ENCODE results near the gene SEMA4D.

Gene SEMA4D

DNA sequence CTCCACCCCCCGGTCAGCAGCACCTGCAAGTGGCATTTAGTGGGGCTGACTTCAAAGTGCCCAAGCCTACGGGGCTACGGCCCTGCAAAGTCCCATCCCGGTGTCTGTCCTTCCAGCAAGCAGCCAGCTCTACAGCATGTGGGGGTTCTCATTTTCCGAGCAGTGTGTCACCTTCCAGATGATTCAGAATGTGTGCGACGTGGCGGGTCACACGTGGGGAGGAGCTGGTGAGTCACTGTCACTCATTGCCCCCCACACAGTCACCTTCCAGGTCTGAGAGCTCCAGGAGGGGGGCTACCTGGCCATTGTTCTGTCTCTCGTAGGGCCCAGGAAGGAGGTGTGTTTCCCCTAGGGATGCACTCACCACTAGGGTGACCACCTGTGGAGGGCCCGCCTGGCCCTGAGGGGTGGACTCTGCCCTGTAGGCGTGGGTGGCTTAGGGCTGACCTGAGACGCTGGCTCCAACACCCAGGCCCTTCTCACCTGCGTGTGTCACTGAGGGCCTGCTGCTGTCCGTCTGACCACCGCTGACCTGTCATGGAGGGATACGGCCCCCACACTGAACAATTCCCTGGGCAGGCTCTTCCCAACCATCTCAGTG lies 70.2 kb downstream of the SEMA4D start:
- no peak for DNase-seq

DNA sequence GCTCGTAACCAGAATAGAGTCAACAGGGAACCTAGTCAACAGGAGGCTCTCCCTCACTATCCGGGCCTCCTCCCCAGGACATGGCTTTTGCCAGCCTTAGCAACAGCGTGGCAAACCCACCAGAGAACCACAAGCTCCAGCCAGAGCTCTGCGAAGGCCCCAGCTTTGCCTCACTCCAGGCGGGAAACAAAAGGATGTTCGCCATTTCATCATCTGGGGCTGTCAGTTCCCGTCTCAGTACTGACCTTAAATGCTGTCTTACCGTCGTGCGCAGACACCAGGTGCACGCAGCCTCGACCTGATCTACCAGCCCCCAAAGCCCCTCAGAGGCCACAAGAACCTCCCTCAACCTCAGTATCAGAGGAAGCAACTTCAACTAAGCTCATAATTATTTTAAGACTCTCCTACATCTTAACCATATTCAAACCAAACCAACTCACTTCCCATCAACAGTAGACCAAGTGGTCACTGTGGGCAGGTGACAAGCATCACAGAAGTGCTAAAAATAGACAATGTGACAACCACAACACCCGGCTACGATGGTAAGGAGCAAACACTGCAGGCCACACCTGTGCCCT lies 71.4 kb downstream of the SEMA4D start:
- no peak for DNase-seq

DNA sequence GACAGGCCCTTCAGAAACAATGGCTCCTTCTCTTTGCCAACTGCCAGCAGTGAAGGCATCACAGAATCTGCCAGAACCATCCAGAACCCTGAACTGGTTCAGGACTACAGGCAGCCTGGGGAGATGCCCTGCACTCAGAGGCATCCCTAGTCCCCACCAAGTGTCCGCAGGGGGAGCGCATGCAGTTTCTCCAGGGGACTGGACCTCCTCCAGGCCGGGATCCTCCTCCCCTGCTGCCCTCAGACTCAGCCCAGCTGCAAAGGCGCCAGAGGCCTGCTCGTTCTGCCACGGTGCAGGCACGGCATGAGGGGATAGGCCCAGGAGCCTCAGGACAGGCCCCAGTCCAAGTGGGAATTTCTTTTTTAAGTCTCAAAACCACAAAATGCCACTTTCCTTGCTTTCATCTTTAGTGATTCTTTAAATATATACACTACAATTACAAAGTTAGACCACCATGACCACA lies 72.0 kb downstream of the SEMA4D start:
- no peak for DNase-seq

DNA sequence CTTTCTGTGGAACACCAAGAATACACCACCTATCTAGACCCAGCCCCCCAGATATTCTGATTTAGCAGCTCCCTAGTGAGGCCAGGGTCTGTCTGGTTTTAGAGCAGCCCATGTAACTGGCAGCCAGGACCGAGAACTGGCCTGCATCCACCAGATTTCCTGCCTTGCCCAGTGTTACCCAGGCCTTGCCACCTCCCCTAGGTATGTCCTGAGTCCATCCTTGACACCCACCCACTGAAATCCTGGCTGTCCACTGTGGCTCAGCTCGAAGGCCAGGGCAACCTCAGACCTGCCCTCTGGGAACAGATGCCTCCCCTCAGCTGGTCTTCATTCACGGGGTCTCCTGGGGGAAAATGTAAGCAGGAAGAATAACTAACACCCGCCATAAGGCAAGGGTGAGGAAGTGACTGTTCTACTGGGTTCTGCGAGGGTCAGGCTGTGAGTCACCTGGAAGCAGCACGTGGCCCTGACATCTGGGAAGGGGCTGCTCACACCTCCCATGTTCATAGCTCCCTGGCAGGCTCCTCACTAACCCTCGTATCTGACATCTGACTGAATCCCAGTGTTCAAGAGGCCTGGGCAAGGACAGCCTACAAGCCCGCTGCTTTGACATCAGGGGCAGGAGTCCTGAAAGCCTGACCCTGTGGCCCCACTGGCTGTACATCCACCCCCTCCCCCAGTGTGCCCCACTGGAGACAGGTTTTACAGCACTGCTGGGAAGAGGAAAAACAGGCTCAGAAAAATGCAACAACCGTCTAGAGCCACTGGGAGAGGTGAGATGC lies 72.7 kb downstream of the SEMA4D start:
- no peak for DNase-seq

DNA sequence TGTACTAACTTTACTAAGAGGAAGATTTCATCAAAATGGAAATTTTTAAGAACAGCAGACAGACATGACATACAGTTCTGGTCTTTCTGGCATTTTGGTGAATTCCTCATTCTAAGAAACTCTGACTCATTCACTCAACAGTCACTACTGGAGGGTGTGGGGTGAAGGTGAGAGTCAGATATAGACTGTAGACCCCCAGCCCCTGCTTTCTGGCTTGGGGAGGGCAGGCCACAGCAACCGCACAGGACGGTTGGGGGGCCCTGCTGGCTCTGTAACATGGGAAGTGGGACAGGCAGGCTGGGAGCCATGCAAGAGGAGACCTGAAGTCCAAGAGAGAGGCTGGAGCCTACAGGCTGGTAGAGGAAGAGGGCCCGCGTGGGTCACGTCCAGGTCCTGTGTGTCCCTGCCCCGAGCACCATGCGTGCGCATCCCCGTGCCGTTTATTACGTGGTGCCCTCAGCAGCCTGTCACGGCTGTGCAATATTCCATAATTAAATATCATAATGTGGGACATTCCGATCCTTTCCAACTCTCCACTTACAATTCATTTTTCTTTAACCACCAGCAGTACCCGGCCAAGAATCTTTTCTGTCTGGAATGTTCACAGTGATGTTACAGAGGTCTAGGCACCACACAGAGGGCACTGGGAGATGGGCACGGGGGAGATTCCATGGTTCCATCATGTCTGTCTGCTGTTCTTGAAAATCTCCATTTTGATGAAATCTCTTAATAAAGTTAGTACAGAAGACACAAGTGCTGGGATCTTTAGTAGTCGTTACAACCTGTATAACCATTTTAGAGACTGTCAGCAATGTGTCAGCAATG lies 75.5 kb downstream of the SEMA4D start:
- DNase-seq = no peak

DNA sequence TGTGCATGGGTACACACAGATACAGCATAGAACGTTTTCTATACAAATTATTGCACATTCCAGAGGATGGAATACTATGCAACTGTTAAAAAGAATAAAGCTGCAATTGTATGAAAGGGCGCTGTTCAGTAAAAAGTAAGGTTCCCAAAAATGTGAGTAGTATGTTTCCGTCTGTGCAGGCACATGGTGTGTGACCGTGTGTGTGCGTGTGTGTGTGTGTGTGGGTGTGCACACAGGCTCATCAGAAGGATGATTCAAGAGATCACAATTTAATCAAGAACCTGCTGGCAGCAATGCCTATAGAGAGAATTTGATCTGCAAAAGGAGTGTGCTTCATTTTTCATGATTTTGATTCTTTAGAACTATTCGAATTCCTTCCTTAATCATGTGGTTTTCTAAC lies 76.3 kb downstream of the SEMA4D start:
- DNase-seq = no peak

DNA sequence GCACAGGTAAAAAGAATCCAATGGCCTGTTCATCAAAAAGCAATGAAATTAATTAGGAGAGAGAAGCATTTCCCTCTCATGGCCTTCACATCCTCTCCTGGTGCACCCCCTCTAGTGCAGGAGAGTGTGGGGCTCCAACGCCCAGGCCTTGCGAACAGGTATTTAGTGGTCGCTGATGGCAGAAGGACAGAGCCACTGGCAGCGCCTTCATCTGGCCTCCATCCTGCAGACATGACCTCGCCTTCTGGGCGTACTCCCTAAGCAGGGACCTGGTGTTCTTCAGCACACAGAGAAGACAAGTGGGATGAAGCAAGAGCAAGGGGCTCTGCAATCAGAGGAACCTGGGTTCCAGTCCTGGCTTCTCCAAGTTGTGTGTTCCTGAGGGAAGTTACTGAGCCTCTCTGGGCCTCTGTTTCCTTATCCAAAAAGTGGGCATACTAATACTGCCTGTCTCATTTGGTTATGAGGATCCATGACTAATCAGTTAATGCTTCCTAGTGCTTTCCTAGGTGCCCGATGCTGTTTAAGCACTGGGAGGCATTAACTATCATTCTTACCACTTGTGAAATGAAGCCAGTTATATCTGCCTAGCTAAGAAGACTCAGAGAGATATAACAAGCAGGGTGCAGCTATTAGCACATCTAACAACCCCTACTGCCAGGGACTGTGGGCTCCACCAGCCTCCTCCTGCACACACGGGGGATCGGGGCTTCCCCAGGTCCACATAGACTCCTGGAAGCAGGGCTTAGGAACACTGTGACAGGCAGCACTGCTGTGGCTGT lies 77.3 kb downstream of the SEMA4D start:
- DNase-seq = no peak

DNA sequence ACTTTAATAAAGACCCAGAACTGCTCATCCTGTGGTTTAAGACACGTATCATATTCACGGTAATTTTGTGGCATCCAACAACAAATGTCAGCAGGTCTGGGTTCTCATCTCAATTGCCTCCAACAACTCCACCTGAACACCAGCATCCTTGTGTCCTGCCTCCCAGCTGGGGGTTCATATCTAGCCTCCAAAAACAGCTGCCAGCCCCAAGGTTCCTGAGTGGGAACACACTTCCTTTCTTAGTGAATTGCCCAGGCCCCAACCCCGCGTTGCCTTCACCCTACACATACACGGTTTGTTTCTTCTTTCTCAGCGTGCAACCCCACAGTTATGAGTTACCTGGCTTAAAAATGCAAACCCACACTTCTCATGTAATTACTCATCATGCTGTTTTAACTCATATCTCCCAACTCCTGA lies 77.9 kb downstream of the SEMA4D start:
- DNase-seq = no peak

DNA sequence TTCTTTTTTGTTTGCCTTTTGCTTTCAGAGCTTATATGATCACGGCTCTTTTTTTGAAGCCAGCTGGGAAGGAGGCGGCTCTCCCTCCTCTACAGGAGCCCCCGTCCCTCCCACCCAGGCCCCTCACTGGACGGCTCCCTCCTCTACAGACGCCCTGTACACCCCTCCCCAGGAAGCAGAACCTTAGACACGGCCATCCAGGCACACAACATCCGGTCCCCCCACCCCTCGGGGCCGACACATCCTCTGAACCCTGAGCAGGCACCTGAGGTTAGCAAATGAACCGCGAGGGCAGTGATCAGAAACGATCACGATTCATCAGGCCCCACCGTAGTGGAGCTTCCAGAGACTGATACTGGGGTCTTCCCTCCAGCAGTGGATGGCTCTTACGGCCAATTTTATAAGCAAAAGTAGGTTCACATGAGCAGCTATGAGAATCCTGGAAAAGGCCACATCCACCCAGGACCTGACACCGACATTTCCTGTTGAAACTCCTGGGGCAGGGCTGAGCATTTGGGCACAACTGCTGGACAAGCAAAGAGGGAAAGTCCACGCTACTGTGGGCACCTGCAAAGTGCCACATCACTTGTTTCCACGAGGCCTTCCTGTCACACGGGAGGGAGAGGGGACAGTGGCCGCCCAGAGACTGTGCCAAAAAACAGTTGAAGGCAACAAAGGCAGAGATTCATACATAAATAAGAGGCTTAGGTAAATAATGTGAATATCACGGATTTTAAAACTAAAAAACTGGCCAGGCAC lies 78.9 kb downstream of the SEMA4D start:
- DNase-seq = no peak

DNA sequence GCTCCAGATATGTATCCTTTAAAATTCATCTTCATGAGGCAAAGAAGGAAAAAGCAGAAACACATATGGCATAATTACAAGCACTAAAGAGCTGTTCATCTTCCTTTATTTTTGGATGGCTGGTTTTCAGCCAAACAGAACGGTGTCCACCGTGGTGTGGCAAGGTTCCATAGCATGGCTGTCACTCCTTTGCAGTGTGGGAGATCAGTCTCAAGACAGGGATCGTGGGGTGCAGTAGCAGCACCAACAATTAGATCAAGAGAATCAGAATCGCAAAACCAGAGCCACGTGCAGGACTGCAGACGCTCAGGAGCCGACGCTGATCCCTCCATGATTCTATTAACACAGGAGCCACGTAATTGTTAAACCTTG lies 79.5 kb downstream of the SEMA4D start:
- no peak for DNase-seq

DNA sequence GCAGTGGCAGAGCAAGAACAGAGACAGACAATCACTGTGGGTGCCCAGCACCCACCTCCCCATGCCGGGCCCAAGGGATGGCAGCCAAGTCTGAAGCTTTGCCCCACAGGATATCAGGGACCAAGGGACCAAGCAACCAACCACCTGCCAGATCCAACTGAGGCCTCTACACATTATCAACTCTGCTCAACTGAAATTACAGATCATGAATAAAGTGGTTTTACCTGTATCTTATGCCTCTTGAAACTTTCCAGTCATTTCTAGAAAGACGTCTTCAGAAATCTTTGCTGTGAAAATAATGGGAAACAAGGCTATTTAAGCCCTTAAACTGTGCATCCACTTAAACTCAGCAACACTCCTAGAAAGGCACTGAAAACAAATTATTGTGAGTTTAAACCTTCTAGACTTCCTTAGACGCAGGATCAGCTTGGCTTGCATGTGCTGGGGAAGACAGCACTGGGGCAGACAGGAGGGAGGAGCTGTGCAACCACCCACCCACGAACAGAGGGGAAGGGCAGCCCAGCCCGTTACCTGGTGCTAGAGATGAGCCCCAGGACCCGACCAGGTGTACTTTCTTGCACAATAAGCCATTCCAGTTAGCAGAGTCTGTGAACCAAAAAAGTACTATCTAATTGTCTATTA lies 80.0 kb downstream of the SEMA4D start:
- no peak for DNase-seq

DNA sequence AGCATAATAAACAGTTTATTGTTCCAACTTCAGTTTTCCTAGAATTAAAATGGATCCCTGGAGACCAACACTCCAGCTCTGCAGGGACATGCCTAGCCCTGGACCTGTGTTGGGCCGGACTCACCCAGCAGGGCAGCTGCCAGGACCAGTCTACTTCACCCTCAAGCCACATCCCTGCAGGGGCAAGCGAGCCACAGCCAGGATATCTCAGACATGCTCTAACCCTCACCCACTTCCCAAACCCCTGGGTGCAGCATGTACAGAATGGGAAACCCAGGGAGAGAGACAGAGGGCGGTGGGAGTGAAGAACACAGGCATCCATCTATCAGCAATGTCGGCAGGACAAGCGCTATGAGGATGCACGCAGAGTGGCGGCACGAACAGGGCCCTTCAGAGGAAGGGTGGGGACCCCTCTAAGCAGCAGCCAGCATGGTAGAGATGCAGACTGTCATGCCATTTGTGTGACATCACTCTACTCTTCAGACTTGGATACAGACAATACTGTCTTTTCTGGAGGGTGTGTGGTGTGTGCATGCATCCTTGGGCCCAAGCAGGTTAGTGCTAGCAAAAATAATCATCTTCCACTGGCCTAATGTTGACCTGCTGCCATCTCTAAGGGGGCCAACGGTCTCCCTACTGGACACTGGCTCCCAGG lies 83.1 kb downstream of the SEMA4D start:
- DNase-seq = no peak

DNA sequence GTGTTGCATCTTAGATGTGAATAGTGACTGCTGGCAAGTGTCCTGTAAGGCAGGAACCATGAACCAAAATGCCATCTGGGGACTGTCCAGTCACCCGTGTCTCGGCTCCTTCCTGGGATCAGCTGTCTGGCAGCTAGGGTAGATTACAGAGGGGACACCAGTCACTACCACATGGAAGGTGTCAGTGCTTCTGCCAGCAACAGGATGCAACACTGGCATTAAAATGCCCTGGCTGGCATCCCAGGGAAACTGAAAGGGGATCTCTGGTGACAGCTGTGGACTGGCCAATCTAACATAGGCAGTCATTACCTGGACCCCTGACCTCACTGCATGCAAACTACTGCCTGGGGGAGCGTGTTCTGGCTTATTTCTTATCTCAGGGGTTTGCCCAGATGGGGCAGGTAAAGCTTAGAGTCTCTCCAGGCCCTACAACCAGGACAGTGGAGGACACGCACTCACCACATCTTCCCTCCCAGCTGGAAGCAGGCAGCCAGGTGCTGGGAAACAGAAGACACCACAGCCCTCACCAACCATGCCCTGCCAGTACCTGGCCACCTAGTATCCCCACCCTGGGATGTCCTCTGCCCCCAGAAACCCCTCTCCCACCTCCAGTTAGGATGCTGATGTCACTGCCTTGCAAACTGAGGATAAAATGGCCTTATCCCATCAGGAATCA lies 83.8 kb downstream of the SEMA4D start:
- DNase-seq = no peak

DNA sequence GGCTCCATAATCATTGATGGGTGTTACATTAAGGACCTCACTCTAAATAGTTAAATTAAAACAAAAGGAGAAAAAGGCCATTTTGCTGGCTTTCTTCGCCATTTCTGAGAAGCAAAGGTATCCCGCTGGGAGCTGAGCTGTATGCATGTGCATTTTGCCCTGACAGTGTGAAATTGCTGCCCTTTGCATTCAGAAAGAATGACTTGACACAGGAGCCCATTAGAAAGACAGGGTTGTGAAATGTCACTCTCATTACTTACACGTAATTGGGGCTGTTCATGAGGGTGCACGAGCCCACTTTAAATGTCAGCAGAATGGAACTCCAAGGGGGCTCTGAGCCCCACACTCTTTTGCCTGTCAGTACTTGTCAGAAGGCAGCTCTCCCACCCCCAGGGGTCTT lies 85.0 kb downstream of the SEMA4D start:
- no peak for DNase-seq

DNA sequence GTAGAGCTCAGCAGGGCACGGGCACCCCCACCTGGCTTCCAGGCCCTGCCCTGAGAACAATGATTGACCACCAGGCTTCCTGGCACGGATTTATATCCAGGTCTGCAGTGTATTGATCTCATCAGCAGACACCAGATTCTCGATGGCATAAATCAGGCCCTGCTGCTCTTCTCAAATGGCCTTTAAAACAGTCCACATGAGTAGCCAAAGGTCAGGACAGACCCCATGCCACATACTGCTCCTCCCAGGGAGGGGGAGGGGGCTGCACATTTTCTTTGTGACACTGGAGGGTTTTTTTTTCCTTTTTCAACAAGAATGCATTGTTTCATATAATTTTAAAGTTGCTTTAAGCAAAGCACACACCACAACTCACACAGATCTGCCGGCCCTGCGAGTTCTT lies 85.4 kb downstream of the SEMA4D start:
- DNase-seq = no peak

DNA sequence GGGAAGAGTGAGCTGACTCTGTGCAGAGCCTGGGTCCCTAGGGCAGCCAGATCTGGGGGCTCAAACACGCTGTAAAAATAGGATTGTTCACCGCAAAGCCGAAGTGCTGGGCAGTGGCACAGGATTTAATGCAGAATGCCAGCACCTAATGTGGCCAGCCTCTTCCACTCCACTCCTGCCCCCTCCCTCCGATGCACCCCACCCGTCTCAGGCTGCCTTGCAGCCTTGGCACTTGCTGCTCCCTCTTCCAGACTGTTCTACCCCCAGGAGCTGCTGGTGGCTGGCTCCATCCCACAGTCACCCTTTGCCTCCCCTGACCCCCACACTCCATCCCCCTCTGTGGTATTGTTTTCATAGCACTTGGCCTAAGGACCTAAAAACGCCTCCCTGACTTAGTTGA lies 86.2 kb downstream of the SEMA4D start:
- DNase-seq = no peak

DNA sequence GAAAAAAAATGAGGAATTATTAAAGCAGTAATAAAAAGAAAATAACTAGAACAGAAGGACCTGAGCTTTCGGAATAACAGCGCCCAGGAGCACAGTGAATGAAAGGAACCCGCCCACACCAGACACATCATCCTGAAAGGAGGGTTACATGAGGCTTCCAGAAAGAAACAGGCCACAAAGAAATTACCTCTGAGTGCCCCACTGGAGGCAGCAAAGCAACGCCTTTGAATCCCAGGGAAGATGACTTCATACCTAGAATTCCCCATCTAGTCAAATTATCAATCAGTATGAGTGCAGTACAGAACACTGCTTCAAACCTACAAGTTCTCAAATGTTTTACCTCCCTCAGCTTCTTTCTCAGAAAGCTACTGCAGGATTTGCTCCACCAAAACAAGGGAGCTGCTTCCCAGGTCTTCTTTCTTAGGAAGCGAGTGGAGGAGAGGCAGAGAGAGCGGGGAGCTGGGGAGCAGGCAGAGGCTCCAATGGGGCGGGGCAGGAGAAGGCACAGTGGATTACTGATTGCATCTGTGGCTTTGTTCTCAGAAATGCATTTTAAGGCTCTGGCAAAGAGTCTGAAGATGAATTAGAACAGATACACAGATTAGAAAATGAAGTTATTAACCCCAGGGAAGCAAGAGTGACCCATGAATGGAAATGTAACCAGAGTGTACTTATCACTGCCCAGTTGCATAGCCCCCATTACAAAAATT lies 87.1 kb downstream of the SEMA4D start:
- no peak for DNase-seq

DNA sequence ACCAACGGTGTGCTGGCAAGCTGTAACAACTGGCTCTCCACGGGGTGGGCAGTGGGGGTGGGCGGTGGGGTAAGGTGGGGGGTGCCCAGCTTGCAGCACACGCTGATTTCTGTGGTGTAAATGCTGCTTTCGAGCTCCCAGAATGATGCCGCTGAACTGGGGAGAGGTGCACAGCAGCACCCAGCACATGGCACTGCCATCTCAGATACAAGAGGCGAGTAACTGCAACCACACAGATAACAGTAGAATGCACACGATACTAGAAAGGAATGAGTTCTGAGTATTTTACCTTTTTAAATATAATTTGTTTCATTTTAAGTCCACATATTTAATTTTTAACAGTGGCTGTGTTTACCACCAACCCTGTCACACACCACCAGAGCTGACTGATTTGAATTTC lies 87.9 kb downstream of the SEMA4D start:
- no peak for DNase-seq

DNA sequence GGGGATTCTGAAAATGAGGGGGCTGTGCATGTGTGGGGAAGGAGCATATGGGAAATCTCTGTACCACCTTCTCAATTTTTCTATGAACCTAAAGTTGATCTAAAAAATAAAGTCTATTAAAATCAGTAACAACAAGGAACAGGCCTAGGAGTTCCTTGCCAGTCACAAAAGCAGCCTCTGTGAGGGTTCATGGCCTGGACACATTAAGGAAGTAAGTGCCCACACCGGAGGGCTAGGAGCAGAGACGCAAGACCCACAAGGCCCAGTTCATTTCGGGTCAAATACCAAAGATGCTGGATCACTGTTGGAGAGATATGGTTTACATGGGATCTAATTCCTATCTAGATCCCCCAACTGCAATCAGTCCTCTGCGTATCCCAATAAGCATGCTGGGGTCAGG lies 88.4 kb downstream of the SEMA4D start:
- DNase-seq = no peak

Measured in islet precursor cell (in vitro differentiated cells).